ENCODE data around the gene SNX13.
"Not testable (repeated sequence)": the region's sequence is repeated elsewhere in the genome, so short reads cannot be mapped to it uniquely, and the experiment has no call there.

The SNX13 gene

DNA sequence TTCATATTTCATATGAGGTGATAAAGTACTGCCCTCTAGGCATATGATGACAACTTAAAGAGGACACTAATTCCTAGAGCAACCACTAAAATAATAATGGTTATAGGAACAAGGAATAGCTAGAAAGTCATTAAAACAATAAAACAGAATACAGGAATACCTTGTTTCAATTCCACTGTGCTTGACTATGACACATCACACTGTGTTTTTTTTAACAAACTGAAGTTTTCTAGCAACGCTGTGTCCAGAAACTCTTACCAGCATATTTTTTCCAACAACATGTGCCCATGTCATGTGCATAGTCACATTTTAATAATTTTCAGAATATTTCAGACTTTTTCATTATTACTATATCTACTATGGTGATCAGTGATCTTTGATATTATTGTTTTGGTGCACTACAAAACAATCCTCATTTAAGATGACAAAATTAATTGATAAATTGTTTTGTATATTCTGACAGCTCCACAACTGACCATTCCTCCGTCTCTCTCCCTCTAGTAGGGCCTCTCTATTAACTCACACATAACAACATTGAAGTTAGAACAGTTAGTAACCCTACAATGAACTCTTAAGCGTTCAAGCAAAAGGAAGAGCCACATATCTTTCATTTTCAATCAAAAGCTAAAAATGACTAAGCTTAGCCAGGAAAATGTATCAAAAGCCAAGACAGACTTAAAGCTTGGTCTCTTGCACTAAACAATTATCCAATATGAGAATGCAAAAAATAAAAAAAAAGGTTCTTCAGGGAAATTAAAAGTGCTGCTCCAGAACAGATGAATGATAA lies 85.8 kb downstream of the SNX13 start:
- DNase-seq (ENCODE audit: low spot score) (no peak), FAIRE-seq (no peak)

DNA sequence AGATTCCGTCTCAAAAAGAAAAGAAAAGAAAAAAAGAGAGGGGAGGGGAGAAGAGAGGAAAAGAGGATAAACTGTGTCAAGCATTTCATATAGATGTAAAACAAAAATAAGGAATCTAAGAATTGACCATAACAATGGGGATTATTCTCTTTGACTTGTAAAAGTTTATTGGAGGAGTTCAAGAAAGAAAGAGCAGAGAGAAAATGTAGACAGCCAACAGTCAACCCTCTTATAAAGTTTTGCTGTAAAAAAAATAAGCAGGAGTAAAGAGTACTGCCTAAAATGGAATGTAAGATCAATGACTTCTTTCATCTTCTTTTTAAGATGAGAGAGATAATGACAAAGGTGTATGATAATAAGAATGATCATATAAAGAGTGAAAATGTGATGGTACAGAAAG lies 87.9 kb downstream of the SNX13 start:
- DNase-seq (ENCODE audit: low spot score) (no peak), FAIRE-seq (no peak)

DNA sequence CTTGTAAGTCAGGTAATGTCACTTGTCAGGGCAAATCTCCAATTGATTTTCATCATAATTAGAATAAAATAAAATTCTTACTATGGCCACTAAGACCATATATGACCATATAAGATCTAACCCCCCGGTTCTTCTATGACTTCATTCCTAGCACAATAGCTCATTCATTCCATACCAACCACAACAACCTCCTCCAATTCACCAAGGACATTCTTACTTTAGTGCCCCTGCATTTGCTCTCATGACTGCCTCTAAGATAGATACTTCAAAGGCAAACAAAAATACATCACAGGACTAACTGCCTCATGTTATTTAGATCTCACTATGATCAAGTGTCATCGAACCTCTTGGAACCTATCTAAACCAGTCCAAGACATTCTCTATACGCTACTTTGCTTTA lies 90.8 kb downstream of the SNX13 start:
- FAIRE-seq (no peak), DNase-seq (ENCODE audit: low spot score) (peak; percentile 49)

DNA sequence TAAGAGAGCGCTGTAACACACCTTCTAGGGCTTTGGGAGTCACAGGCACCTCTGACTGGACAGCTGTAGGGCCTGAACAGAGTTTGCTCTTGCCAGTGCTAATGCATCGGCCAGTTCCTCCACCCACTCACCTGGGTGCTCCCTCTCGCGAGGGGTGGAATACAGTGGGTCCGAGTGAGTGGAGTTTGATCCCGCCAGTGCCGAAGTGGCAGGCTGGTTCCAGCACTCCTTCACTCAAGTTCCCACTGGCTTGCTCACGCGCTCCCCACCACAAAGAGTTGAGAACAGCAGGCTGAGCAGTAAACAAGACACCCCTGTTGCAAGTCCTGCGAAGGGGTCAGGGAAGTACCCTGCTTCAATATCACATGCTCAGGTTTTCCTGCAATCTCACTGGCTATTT lies 91.8 kb downstream of the SNX13 start:
- no peak for DNase-seq (ENCODE audit: low spot score)
- no peak for FAIRE-seq

DNA sequence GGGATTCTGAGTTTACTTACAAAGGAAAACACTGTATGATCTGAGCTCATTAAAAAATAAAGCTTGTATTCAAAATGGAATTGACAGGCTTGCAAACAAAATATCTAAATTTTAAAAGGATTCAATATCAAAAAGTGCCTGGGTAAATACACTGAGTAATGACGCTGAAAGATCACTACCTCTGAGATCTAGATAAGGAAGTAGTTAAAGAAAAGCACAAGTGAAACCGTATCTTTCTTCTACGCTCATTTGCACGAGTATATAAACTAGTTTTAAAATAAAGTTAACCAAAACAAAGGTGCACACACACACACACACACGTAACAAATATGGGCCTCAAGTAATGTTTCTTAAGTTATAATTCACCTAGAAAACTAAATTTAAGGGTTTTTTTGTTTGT lies 93.4 kb downstream of the SNX13 start:
- FAIRE-seq (no peak), DNase-seq (ENCODE audit: low spot score) (no peak)

DNA sequence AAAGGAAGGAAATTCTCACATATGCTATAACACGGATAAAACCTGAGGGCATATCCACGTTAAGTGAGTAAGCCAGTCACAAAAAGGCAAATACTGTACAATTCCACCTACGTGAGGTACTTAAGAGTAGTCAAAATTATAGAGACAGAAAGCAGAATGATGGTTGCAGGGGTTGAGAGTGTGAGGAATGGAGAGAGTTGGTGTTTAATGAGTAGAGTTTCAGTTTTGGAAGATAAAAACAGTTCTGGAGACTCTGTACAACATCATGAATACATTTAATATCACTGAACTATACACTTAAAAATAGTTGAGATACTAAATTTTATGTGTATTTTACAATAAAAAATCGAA lies 95.1 kb downstream of the SNX13 start:
- FAIRE-seq (no peak), DNase-seq (ENCODE audit: low spot score) (no peak)

DNA sequence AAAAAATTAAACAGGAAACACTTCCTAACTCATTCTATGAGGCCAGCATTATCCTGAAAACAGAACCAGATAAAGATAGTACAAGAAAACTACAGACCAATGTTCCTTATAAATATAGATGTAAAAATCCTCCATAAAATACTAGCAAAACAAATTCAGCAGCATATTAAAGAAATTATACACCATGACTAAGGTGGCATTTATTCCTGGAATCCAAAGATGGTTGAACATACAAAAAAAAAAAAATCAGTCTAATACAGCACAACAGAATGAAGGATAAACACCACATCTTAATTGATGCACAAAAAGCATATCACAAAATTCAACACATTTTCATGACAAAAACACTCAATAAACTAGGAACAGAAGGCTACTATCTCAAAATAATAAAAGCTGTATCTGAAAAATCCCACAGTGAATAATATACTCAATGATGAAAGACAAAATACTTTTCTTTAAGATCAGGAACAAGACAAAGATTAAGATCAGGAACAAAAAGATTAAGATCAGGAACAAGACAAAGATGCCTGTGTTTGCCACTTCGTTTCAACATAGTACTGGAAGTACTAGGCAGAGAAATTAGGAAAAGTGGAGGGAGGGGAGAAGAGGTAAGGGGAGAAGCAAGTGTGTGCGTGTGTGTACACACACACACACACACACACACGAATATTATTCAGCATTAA lies 95.6 kb downstream of the SNX13 start:
- FAIRE-seq (no peak), DNase-seq (ENCODE audit: low spot score) (no peak)

DNA sequence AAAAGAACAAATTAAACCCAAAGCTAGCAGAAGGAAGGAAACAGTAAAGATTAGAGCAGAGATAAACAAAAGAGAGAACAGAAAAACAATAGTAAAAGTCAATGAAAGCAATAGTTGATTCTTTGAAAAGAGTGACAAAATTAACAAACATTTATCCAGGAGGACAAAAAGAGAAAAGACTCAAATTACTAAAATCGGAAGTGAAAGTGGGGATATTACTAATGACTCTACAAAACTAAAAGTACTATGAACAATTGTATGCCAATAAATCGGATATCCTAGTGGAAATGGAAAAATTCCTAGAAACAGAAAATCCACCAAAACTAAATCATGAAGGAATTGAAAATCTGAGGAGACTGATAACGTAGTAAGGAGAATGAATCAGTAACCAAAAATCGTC lies 96.3 kb downstream of the SNX13 start:
- FAIRE-seq (no peak), DNase-seq (ENCODE audit: low spot score) (no peak)

DNA sequence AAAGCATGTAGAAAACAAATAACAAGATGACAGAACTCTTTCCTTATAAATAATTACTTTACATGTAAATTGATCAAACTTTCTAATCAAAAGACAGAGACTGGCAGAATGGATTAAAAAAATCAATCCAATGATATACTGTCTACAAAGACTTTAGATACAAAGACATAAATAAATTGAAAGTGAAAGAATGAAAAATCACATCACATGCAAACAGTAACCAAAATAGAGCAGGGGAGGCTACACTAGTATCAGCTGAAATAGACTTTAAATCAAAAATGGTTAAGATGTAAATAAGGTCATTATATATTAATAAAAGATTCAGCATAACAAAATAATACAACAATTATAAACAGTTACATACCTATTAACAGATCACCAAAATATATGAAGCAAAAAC lies 97.3 kb downstream of the SNX13 start:
- peak; percentile 55 for FAIRE-seq
- no peak for DNase-seq (ENCODE audit: low spot score)

DNA sequence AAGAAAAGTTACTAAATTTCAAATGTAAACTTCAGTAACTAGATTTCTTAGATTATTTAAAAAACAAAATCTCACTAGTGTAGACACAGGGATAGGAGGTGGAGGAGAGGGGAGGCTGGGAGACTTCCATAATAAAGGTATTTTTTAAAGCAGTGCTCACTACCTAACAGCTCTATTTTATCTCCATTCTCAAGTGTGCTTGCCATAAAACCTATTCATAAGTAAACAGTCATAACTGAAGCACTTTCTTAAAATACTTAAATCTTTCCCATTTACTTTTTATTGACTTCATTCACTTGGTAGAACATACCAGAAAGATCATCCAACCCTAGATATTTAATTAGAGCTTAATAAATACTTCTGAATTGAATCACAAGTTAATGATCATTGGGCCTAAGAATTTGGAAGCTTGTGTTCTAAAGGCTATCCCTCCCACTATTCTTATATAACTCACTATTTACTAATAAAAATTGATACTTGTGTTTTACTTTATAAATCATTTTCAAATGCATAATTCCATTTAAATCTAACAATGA lies 107.4 kb downstream of the SNX13 start:
- no peak for FAIRE-seq
- DNase-seq (ENCODE audit: low spot score), result no peak

DNA sequence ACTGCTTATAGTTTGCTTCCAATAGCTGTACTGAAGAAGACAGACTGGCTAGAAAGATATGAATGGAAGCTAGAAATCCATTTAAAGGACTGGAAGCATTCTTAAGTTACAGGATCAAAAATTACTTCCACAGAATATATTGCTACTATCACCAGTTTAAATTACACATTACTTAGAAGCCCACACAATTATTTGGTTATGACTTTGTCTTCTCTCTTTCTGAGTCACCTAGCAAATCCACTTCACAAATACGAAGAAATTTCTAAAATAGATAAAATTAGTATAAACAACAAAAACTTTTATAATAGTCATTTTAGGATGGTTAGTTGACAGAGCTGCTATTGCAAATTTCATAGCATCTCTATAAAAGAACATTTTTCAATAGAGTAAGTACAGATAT lies 108.1 kb downstream of the SNX13 start:
- no peak for DNase-seq (ENCODE audit: low spot score)
- no peak for FAIRE-seq

DNA sequence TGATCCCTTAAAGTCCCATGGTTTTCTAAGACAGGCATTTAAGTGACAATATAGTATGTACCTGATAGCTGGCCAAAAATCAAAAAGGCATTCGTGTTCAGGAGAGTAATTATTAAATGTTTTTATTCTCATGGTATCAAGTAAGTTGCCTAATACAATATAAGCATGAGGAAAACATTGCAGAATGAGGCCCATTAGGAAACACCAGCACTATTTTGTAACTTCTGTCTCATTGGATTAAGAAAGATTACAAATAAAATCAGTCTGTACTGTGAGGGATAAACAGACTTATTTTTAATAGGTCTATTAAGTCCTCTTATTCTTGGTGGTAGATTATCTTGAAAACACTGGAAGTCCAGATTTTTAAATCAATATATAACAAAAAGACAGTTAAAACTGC lies 110.1 kb downstream of the SNX13 start:
- no peak for DNase-seq (ENCODE audit: low spot score)

DNA sequence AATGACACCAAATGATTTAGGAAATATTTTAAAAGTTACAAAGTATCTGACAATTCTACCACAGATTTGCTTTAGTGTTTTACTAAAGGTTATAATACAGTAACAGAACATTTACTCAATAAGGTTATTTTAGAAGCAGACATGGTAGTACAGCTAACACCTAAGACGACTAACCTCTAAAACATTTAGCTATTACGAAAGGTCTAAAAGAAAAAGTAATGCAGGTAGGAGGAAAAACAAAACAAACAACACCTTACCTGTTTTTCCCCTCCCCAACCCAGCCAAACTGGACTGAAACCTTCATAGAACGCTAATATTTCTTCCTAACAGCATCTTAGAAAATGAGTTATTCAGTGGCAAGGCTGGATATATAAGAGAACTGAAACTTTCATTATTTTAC lies 111.3 kb downstream of the SNX13 start:
- no peak for DNase-seq (ENCODE audit: low spot score)
- FAIRE-seq, result no peak

More for the DNA sequence above, 110.1 kb downstream of the SNX13 start:
- no peak for FAIRE-seq

DNA sequence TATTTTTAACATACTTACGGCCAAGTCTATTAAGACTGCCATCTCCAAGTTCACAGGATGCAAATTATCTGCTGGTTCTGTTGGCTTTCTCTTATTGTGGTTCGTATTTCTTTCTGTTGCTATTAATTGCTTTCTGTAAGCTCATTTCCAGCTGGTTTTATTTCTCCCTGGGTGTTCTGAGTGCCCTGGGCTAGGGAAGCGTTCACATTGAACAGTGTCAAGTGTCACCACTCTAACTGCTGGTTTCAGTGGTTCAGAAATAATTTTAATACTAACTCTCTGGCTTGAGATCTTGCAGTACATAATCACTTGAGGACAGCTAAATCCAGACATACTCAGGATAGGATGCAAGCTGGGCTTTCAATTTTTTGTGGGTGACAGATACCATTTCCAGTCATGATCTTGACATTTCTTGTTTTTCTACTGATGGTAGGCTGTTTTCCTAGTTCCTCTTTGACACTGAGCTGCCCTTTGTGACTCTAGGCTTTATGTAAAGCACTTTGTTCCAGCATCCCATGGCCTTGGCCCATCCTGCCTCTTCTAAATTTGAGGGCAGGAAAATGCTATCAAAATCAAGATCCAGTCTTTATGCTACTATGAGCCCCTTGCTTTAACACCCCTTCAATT lies 117.6 kb downstream of the SNX13 start:
- FAIRE-seq (no peak), DNase-seq (ENCODE audit: low spot score) (no peak)

DNA sequence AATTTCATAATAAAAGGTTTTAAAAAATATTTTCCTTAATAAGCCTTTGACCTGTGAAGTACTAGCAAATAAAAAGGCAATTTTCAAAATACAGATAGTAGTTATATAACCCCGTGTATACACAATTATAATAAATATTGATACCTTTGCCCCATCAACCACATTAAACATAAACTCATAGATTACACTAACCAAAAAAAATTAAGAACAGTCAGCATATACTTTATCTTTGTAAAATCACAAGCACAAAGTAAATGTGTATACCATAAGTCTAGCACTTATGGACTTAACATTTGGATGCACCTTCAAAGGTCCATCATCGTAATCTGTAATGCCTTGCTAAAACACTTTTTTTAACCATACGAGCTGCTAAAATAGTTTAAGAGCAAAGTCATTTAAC lies 123.4 kb downstream of the SNX13 start:
- FAIRE-seq (no peak), DNase-seq (ENCODE audit: low spot score) (no peak)

DNA sequence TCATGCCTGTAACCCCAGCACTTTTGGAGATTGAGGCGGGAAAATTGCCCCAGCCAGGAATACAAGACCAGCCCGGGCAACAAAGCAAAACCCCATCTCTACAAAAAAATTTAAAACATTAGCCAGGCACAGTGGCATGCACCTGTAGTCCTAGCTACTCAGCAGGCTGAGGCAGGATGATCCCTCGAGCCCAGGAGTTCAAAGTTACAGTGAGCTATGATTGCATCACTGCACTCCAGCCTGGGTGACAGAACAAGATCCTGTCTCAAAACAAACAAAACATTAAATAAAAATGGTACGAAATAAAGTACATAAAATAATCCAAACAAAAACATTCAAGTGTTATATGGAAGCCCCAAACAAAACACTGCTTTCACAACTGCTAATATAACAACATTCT lies 125.0 kb downstream of the SNX13 start:
- FAIRE-seq, result no peak

DNA sequence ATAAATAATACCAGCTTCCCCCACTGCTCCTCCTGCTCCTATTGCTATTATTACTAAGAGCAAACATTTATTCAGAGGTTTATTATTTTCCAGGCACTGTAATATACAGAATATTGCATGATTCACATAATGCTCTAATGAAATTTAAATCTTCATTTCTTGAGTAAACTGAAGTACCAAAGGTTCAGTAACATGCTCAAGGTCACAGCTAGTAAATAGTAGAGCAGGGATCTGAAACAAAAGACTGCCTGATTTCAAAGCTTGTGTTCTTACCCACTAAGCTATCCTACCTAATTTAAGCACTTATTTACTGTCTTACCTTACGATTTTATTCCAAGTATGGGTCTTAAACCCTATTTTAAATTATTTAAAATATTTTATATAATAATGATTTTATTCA lies 126.2 kb downstream of the SNX13 start:
- no peak for DNase-seq (ENCODE audit: low spot score)

More for the DNA sequence above, 125.0 kb downstream of the SNX13 start:
- DNase-seq (ENCODE audit: low spot score), result no peak

DNA sequence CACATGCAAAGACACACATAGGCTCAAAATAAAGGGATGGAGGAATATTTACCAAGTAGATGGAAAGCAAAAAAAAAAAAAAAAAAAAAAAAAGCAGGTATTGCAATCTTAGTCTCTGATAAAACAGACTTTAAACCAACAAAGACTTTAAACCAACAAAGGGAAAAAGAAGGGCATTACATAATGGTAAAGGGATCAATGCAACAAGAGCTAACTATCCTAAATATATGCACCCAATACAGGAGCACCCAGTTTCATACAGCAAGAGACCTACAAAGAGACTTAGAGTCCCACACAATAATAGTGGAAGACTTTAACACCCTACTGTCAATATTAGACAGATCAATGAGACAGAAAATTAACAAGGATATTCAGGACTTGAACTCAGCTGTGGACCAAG lies 131.1 kb downstream of the SNX13 start:
- DNase-seq (ENCODE audit: low spot score); FAIRE-seq: not testable (repeated sequence)

More for the DNA sequence above, 126.2 kb downstream of the SNX13 start:
- FAIRE-seq, result peak; percentile 23

DNA sequence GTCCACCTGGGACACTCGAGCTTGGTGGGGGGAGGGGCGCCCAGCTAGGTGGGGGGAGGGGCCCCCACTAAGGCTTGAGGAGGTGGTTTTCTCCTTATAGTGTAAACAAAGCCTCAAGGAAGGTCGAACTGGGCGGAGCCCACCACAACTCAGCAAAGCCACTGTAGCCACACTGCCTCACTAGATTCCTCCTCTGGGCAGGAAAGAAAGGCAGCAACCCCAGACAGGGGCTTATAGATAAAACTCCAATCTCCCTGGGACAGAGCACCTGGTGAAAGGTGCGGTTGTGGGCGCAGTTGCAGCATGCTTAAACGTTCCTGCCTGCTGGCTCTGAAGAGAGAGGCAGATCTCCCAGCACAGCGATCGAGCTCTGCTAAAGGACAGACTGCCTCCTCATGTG lies 133.1 kb downstream of the SNX13 start:
- no peak for FAIRE-seq
- no peak for DNase-seq (ENCODE audit: low spot score)

DNA sequence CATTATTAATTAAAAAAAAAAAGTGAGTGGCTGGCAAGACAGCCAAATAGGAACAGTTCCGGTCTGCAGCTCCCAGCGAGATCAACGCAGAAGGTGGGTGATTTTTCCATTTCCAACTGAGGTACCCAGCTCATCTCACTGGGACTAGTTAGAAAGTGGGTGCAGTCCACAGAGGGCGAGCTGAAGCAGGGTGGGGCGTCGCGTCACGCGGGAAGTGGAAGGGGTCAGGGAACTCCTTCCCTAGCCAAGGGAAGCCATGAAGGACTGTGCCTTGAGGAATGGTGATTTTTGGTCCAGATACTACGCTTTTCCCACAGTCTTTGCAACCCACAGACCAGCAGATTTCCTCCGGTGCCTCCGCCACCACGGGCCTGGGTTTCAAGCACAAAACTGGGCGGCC lies 133.7 kb downstream of the SNX13 start:
- no peak for FAIRE-seq
- DNase-seq (ENCODE audit: low spot score), result no peak

DNA sequence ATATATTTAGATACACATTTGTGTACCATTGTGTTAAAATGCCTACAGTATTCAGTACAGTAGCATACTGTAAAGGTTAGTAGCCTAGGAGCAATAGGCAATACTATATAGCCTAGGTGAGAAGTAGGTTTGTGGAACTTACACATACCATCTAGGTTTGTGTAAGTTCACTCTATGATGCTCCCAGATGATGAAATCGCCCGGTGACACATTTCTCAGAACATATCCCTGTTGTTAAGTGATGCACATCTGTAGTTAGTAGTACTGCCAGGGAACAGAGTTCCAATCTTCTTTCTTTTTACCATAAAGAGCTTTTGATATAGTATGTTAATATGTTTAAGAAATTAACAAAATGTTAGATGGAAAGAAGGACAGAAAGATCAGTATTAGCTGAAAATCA lies 138.2 kb downstream of the SNX13 start:
- FAIRE-seq (no peak), DNase-seq (ENCODE audit: low spot score) (no peak)
